GM19240 (cell line): Measurements from ENCODE around the gene FYN.
A peak's percentile ranks its signal among the peaks of the same experiment; 100 is the strongest.

Experiments
- DNase-seq: peaks from one replicate; pipeline ENCODE4 v3.0.0; 2011; ENCODE audit warnings: low spot score; ENCODE audit not compliant: insufficient read length

FYN gene

DNA sequence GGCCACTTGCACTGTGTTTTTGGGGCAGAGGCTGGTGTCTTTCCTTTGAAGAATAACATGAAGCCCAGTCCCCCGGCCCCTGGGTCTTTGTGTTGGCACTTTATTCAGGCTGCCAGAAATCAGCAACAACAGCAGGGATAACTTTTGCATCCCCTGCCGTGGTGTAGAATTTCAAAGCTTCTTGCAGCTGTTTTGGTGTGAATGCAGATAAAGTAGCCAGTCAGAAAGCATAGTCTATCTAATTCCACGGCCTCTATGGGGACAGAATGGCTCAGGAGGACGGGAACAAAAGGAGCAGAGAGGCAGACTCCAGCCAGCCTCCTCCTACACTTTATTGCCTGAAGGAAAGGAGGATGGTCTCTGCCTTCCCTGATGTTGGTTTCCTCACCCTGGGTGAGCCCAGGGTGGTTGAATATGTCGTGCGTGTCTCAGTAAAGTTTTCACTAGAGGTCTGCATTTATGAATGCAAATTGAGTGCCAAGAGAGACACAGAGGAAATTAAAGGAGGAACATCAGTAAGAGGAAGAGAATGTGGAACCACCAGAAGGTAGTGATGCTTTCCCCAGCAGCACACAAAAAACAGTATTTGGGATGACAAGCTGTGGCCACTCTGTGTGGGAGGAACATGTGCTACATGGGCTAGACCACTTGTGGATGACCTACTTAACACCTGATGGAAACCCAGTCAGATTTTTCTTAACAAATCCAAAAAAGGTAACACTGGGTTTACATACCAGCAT lies 141.6 kb downstream of the FYN start:
- DNase-seq, result no peak

DNA sequence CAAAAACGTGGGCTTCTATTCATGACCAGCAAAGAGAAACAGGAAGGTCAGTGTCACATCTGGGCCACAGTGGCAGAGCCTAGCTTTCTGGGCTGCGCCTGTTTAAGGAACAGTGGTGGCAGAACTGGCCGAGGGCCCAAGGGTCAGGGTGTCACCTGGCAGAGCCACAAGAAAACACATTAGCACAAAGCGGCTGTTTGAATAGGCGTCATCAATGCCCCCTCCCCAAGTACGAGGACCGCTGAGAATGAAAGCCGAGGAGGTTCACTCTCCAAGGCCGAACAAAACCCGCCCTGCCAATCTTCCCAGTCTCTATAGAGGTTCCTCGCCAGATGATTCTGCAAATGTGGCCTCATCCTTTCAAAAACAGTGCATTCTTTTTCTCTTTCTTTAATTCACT lies 142.4 kb downstream of the FYN start:
- no peak for DNase-seq

DNA sequence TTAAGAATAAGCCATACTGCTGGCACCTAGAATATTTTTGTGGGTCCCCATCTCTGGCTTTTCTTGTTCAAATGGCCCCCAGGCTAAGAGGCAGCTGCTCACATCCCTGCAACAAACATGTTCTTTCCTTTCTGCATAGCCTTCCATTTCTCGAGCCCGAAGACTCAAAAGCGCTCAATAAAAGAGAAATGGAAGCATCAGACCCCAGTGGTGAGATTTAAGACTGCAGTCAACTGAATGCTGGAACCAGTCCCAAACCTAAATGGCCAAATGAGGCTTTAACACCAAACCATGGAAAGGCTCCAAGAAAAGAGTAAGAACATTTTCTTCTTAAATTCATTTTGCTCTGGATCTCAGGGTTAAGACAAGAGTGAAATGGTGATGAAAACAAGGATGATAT lies 145.4 kb downstream of the FYN start:
- DNase-seq, result no peak

DNA sequence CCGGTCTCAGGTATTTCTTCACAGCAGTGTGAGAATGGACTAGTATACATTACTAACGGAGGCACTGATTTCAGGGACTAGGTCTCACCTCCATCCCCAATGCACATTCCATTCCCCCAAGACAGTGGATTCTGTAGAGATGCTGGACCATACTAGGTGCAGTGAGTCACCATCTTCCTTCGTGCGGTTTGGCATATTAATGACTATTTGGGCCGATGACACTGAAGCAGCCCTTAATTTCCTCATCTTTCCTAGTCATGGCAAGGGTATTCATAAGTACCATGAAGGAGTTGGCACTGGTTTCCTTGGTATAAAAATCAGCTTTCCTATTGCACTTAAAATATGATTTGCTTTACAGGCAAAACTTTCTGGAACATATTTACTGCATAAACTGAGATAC lies 146.2 kb downstream of the FYN start:
- no peak for DNase-seq

DNA sequence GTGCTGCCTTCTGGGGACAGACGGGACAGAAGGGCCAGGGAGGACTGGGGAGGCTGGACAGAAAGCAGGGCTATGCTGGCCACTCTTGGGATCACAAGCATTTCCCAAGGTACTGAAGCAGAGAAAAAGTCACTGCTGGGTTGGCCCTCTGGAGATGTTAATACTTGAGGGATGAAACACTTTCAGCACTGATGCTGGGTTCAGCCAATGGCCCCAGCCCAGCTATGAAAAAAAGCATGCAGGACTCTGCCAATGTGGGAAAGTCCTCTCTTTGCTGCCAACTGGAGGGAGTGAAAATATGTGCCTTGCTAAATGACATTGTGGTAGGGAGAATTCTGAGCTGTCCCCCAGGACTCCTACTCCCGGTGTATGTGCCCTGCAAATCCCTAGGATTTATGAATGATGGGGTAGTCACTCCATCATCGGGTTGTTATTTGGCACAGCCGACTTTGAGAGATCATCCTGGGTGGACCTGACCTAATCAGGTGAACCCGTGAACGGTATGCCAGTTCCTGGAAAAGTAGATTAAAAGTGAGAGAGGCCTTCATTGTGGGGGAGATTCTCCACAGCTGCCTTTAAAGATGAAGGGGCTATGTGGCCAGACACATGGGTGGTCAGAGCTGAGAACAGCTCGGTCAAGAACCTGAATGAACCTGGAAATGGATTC lies 147.7 kb downstream of the FYN start:
- no peak for DNase-seq

DNA sequence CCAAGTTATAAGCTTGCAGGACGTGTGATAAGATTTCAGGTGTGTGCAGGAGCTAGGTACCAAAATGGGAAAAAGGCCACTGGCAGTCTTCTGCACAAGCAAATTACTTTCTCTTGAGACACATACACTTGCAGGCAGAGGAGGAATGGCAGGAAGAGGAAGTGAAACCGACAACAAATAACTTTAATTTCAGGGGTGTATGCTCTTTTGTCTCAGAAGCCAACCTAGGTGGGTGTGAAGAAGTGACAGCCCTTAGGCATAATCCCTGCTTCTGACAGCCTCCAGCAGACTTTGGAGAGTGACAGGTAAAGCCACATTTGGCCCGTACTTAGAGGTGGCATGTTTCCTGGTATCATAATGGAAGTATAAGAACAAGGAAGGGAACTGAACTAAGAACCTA lies 148.7 kb downstream of the FYN start:
- peak; percentile 42 for DNase-seq

DNA sequence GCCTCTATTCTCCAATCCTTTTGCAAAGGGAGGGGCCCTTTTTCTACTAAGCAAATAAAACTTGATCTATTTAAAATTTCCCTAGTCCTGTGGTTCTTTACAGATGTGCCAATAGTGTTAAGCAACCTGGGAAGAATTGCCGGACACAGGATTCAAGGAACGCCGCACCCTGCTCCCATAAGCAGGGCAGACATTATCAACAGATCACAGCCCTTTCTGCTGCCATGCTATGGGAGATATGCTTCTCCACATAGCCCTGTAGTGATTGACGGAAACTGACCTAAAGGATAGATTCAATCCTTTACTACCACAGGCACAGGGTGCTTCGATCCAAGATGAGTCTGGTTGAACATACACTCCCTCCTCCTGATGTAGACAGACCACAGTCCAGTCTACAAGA lies 149.2 kb downstream of the FYN start:
- no peak for DNase-seq

DNA sequence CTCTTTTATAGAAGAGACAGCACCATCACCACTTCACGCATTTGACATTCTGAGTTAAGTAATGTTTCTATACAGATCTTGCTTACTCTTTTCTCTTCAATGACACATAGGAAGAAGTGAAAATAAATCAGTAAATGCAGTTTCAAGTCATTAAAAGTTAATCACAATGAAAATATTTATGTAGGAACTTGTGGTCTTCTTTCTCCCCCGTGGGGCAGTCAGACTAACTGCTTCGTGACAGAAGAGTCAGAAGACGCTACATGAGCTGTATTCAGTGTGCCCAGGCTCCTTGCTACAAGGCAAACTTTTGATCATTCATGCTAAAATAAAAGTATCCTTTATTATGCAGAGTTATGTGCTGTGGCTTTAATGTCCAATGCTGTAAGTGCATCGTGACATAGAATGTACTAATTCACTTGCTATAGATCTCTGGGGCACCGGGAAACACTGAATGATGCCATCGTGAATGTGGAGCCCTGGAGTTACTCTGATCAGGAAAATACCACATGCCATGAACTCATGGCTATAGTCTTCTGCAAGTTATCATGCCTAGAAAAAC lies 149.8 kb downstream of the FYN start:
- DNase-seq, result no peak

DNA sequence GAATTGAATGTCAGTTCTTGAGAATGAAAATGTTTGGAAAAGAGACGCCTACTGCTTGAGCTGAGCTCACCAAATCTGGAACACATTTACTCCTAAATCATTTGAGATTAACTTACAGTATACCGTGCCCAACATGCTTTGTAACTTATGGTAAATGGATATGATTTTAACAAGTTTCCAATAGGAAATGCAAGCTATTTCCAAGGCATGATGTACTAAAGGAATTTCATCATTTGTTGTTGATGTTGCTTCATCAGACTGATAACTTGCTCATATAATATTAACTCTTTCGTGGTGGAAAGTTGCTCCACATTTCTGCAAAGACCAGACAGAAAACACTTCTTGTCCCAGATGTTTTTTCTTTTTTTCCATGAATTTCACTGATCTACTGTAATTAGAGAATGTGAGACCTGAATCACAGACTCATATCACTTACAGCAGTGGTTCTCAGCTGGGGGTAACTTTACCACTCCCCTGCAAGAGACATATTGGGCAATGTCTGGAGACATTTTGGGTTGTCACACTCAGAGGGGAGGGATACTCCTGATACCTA lies 151.0 kb downstream of the FYN start:
- DNase-seq, result no peak

DNA sequence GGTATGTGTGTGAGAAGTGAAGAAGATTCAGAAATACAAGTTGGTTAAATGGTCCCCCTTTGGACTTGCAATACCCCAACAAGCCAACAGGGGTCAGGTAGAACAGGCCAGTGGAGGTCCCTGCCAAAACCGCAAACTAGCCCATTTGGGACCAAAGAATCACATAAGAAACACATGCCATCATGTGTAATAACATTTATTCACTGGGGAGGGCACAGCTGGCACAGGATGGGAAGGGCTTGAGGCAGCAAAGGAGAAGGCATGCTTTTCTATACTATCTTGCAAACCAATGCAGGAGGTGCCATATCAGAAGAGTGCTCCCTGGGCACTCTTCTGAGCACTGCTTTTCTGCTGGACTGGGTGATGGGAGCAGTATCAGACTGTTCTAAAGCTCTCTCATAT lies 151.5 kb downstream of the FYN start:
- DNase-seq, result peak; percentile 28

DNA sequence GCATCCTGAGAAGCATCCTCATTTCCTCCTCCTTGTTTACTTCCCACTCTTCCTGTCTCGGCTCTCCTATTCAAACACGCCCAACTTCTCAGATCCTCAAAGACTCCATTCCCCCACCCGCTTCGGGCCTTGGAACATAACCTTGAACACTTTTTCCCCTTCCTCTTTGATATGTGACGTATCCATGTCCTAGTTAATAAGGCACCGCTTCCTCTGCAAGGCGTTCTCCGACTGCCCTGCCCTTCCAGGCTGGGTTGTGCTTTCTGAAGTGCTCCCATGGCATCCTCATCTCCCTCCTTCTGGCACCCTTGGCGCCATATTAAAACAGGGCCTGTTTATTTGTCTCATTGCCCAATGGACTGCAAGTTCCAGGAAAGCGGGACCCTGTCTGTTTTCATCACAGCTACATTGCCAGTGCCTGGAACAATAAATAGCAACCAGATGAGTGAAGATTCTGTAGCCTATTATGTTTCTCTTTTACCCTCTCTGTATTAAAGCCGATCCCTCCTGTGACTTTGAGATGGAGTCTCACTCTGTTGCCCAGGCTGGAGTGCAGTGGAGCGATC lies 152.2 kb downstream of the FYN start:
- no peak for DNase-seq

DNA sequence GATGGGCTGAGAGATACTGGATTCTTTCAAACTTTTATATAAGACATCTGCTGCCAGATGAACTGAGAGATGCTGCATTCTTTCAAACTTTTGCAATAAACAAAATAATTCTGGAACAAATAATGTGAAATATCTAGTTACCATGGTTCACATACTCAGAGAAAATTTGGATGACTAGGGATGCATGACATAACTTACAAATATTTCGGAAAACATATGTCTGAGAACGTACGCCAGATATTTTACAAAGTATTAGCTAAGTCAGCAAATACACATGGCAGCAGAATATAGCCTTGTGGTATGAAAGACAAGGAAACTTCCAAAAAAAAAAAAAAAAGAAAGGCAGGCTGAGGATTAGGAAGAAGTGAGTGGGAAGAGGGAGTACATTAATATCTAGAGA lies 154.3 kb downstream of the FYN start:
- DNase-seq, result no peak

DNA sequence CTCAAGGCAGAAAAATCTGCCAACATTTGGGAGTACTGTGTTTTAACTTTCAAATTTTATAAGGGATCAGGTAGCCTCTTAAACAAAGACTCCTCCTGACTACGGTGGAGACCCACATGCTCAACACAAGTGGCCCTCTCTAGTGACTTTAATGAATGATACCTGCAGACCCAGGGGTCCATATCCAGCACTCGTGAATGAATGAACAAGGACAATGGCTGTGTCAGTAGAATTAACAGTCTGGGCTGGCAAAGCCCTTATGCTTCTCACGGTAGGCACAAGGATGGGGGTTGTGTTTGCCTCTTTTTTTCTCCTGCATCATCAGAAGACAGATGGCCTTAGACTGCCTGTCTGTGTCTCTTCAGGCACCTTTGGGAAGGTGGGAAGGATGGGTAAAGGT lies 154.9 kb downstream of the FYN start:
- no peak for DNase-seq

DNA sequence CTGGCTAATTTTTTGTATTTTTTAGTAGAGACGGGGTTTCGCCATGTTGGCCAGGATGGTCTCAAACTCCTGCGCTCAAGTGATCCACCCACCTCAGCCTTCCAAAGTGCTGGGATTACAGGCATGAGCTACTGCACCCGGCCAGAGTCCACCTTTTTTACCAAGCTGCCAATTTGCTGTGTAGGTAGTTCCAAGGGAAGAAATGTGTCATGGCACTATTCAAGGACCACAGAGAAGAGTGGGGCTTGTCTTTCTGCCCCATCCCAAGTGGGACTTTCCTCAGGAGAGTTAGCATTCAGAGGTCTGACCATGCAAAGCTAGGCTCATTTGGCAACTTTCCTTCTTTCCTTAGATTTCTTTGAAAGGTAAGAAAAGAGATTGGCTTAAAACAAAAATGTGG lies 155.6 kb downstream of the FYN start:
- no peak for DNase-seq

DNA sequence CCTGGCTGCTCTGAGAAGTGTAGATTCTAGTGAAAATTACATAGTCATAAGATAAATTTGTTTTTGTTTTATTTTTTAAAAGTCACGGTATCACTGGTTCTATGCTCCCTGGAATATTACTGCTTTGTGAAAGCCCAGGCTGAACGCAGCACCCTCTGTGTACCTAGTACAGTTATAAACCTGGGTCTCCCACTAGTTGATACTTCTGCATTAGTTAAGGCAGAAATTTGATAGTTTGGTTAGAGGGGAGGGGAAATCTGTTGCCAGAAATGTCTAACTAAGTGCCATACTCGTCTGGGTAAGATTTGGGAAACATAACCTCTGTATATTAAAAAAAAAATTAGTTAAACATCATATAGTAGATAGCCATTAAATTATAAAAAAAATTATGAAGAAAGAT lies 156.9 kb downstream of the FYN start:
- DNase-seq, result no peak

DNA sequence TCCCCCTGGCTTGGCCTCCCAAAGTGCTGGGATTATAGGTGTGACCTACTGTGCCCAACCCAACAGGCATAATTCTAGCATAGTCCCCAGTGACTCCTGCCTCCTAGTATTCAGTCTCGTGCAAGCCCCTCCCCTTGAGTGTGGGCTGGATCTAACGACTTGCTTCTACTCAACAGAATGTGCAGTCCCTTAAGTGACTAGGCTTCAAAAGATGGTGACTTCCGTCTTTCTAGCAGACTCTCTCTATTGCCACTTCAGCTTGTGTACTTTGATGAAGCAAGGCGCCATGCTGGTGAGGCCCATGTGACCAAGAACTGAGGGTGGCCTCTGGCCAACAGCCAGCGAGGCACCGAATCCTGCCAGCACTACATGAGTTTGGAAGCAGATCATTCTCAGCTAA lies 157.9 kb downstream of the FYN start:
- no peak for DNase-seq

DNA sequence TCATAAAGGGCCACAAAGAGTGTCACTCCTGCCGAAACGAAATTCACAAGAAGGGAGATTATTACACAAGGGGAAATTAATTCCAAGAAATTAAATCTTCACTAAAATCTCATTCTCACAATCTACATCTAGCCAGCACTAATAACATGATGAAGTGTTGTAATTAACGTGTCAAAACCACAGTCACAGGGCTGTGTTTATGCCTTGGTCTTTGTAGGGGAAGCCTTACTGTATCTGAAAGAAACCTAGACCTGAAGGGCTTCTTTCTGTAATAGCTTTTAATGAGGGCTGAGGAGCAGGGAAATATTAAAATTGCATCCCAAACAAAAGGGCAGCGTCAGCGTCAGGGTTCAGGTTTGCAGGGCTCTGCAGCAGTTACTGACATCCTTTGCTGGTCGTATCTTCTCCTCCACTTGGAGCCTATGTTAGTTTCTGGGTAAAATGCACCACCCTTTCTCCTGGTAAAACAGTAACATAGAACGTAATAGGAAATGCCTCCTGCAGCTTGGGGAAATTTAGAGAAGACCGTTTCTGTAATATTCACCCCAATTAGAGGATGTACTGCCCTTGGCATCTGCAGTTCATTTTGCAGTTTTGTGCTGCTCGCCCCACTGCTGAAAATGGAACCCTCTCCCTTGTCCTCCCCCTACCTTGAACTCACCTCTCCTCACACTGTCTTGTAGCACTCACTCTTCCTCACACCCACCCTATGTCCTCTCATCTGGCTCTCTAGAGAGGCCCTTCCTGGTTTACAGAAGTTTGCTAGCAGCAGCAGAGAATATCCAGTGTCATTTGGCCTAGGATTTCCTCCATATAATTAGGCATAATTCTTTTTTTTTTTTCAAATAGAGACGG lies 158.6 kb downstream of the FYN start:
- DNase-seq, result no peak

DNA sequence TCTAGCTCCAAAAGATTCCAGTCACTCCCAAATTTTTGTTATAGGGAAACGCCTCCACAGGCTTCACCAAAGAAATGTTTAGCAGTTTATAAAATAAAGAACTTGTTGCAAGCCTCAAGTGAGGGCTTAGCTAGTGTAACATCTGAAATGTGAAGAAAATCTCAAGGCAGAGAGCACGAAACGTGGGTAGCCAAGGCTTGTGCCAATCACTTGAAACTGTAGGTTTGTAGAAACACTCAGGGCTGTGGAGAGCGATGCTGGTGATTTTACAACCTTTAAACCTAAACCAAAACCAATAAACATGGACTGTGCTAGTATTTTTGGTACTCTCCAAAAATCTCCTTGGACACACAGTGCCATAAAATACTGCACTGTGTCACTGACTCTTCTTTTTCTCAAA lies 159.4 kb downstream of the FYN start:
- no peak for DNase-seq

DNA sequence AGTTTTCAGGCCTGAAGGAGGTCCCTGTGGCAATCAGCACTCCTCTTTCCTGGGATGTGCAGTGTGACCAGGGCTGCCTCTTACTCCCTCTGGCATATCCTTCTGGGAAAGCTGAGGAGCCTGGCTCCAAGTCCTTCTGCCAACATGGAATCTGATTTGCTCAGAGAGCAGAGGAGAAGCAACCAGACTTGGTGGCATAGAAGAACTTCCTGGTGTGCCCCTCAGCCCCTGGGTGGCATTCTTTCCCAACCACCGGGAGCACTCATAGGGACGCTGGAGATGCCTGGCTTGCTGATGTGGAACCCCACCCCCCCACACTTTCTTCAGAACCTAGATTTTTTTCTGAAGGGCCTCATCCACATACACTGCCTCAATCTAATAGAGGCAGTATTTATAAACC lies 160.0 kb downstream of the FYN start:
- no peak for DNase-seq

DNA sequence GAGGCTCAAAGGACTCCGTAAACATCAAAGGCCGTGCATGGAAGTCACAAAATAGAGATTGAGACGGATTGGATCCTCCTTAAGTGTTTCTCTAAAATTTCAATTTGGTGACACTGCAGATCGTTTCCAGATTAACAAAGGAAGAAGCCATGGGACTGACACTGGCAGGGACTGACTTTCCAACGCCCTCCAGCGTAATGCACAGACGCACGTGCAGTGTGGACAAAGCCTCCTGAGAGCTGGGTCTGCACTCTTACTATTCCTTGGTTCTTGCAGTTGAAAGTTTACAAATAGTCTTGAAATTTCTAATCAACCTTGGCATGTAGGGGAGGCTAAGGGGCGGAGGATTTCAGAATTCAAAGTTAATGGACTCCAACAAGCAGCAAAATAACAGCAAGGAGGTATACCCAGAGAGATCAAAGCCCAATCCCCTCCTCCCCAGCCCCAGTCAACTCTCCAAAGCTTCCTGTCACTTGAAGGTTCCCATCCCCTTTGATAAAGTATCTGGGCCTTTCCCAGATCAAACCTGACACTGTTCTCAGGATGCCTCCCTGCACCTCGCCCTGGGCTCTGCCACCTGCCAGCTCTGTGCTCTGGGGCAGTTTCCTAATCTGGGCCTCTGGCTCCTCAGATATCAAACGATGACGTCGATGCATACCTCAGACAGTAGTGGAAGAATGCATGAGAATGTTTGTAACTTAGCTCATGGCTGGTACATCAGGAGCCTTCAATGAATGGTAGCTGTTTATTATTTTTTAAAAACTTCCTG lies 161.1 kb downstream of the FYN start:
- DNase-seq, result no peak

DNA sequence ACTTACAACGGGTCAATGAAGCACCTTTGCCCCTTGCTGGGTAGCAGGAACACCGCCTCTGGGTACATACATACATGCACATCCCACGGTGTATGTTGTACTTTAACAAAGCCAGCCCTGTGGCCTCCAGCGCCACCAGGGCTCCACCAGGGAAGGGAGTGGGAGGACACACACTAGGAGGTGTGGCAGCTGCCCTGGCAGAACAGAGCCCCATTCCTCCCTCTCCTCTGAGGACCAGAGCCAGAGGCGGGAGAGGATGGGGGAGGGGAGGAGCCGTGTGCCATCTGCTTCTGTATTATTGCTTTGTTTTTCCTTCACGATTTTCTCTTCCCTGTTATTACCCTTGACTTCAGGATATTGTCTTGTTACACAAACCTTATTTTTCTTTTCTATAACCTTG lies 161.8 kb downstream of the FYN start:
- no peak for DNase-seq
